GM12878 (cell line): ENCODE data around the gene AKT1S1. TPM values are rescaled to one million over a fixed set of nuclear protein-coding genes. Genes with fewer than 3 reads are reported as not detected.

Experiments used
- ETV6 ChIP-seq, 2 experiments: fragments of 450-650 bp in 1 of 2; IDR thresholded peaks in 1 of 2; conservative IDR thresholded peaks in 1 of 2; 2 replicates each; pipeline ENCODE4 v1.6.1; 2014; ENCODE audit warnings: antibody characterized with exemption in 1 of 2, borderline replicate concordance in 1 of 2, low read depth in 1 of 2, mild to moderate bottlenecking in 1 of 2, moderate library complexity in 1 of 2
- GABPA ChIP-seq: IDR thresholded peaks from 2 replicates; pipeline ENCODE4 v1.6.1; 2014; ENCODE audit warnings: antibody characterized with exemption, low read depth, mild to moderate bottlenecking, inconsistent platforms
- IKZF1 ChIP-seq: fragments of 450-650 bp; conservative IDR thresholded peaks from 2 replicates; pipeline ENCODE4 v1.6.1; 2017; ENCODE audit warnings: antibody characterized with exemption, mild to moderate bottlenecking
- IRF4 ChIP-seq: IDR thresholded peaks from 2 replicates; pipeline ENCODE4 v1.6.1; 2011; ENCODE audit warnings: low read depth, low read length
- KLF5 ChIP-seq: fragments of 450-650 bp; IDR thresholded peaks from 2 replicates; pipeline ENCODE4 v1.6.1; 2014; ENCODE audit warnings: mild to moderate bottlenecking; ENCODE audit not compliant: partially characterized antibody
- NFXL1 ChIP-seq: fragments of 450-650 bp; IDR thresholded peaks from 2 replicates; pipeline ENCODE4 v1.6.1; 2017; ENCODE audit warnings: antibody characterized with exemption, mild to moderate bottlenecking, borderline replicate concordance
- NR2C2 ChIP-seq: IDR thresholded peaks from 2 replicates; pipeline ENCODE4 v1.6.1; 2011; ENCODE audit warnings: borderline replicate concordance, low read depth; ENCODE audit not compliant: control insufficient read depth, insufficient read length
- RCOR1 ChIP-seq: conservative IDR thresholded peaks from 2 replicates; pipeline ENCODE4 v1.6.1; 2012; ENCODE audit warnings: low read depth, low read length, improper control_type of control experiment
- RELA ChIP-seq: fragments of 450-650 bp; IDR thresholded peaks from 2 replicates; pipeline ENCODE4 v1.8.0; 2014; ENCODE audit warnings: borderline replicate concordance; ENCODE audit not compliant: partially characterized antibody
- RFX5 ChIP-seq: IDR thresholded peaks from 2 replicates; pipeline ENCODE4 v1.6.1; 2011; ENCODE audit warnings: low read depth, low read length, improper control_type of control experiment
- SMC3 ChIP-seq: IDR thresholded peaks from 2 replicates; pipeline ENCODE4 v1.6.1; 2011; ENCODE audit warnings: low read length, improper control_type of control experiment, borderline replicate concordance
- SREBF2 ChIP-seq: IDR thresholded peaks from 2 replicates; pipeline ENCODE4 v1.6.1; 2012; ENCODE audit warnings: mild to moderate bottlenecking, low read length
- TCF3 ChIP-seq: IDR thresholded peaks from 2 replicates; pipeline ENCODE4 v1.6.1; 2012; ENCODE audit warnings: low read depth, mild to moderate bottlenecking, low read length, borderline replicate concordance; ENCODE audit not compliant: insufficient read depth
- WRNIP1 ChIP-seq: IDR thresholded peaks from 2 replicates; pipeline ENCODE4 v1.6.1; 2011; ENCODE audit warnings: low read depth, low read length, improper control_type of control experiment, borderline replicate concordance
- ZNF217 ChIP-seq: fragments of 450-650 bp; IDR thresholded peaks from 2 replicates; pipeline ENCODE4 v1.6.1; 2017; ENCODE audit warnings: antibody characterized with exemption, mild to moderate bottlenecking
- ZNF274 ChIP-seq: IDR thresholded peaks from one replicate; pipeline ENCODE4 v1.8.0; 2011; ENCODE audit not compliant: insufficient read length, insufficient read depth
- ZNF384 ChIP-seq: IDR thresholded peaks from 2 replicates; pipeline ENCODE4 v1.6.1; 2012; ENCODE audit warnings: low read depth, mild to moderate bottlenecking, low read length, improper control_type of control experiment, borderline replicate concordance
- polyA plus RNA-seq, 11 experiments: library from polyadenylated mRNA; depleted of rRNA in 4 of 11; unstranded in 6 of 11; stranded (reverse) in 5 of 11; fragments of >200 nt; fragmentation: Nextera tagmentation in 4 of 11; fragmentation: Illumina TruSeq in 1 of 11; extraction: Ambion mirVana in 4 of 11; extraction: Trizol in 1 of 11; gene quantifications; 1 replicate in 1 of 11; 2 replicates in 10 of 11; pipeline versions ENCODE4 v1.2.1 to v1.2.3, GENCODE V29; 2011 to 2016; ENCODE audit warnings: inconsistent platforms in 2 of 11, missing spikeins in 2 of 11, low read depth in 1 of 11
- total RNA-seq, 4 experiments: library from RNA; depleted of rRNA in 3 of 4; stranded (reverse); fragments of >200 nt in 3 of 4; fragmentation: Illumina TruSeq in 1 of 4; extraction: Trizol in 1 of 4; gene quantifications; 2 replicates each; pipeline versions ENCODE4 v1.2.1 to v1.2.3, GENCODE V29; 2013 to 2021
- TF ChIP-seq, protein P1 (sequence below): fragments of 450-650 bp; IDR thresholded peaks from 2 replicates; pipeline ENCODE4 v1.6.1; 2016; ENCODE audit warnings: mild to moderate bottlenecking
- TF ChIP-seq, protein P2 (sequence below): fragments of 450-650 bp; IDR thresholded peaks from 2 replicates; pipeline ENCODE4 v1.6.1; 2016; ENCODE audit warnings: mild to moderate bottlenecking
- TF ChIP-seq, protein P3 (sequence below): IDR thresholded peaks from 2 replicates; pipeline ENCODE4 v1.6.1; 2012; ENCODE audit warnings: low read depth, low read length, improper control_type of control experiment
- TF ChIP-seq, protein P4 (sequence below): IDR thresholded peaks from 2 replicates; pipeline ENCODE4 v1.6.1; 2011; ENCODE audit warnings: borderline replicate concordance, low read depth, mild to moderate bottlenecking, moderate library complexity, mixed read lengths, low read length; ENCODE audit not compliant: insufficient read depth; ENCODE audit errors: extremely low read length
- TF ChIP-seq, protein P5 (sequence below): fragments of 150-350 bp; IDR thresholded peaks from 2 replicates; pipeline ENCODE4 v1.6.1; 2014; ENCODE audit warnings: mild to moderate bottlenecking, low read depth, low read length

The AKT1S1 gene
- total and polyA plus RNA-seq, 10 of the 15 experiments (the other 5 are each of a cell fraction or from before 2014, with no cell fraction given) = 0.43 to 23.0 (median 12.3) TPM

DNA sequence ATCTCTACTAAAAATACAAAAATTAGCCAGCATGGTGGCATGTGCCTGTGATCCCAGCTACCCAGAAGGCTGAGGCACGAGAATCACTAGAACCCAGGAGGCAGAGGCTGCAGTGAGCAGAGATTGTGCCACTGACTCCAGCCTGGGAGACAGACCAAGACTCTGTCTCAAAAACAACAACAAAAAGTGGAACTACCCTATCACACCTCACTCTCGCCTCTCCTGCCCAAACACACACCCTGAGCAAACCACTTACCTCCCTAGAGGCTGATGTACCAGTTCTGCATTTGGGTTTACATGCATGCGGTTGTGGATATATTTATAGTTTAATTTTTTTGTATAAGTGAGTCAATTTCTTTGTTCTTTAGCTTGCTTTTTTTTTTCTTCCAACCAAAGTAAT is 33.9 kb downstream of the AKT1S1 start (continued):
- TF ChIP-seq KLF5 (no peak), ZNF384 (peak; percentile 72; the same call in 1 of the 2 replicates), RELA (no peak), RFX5 (no peak), IRF4 (no peak), NR2C2 (no peak), SREBF2 (no peak), WRNIP1 (no peak), NFXL1 (no peak), IKZF1 (peak; percentile 55), GABPA (no peak), ETV6 (conservative IDR thresholded peaks at IDR 0.05 in 1 of 2, IDR thresholded peaks at IDR 0.05 in 1 of 2; ENCODE audit: borderline replicate concordance in 1 of 2, low read depth in 1 of 2) (no peak), TCF3 (no peak), SMC3 (no peak), RCOR1 (no peak), ZNF274 (no peak), ZNF217 (no peak)
- TF ChIP-seq, protein P1, sequence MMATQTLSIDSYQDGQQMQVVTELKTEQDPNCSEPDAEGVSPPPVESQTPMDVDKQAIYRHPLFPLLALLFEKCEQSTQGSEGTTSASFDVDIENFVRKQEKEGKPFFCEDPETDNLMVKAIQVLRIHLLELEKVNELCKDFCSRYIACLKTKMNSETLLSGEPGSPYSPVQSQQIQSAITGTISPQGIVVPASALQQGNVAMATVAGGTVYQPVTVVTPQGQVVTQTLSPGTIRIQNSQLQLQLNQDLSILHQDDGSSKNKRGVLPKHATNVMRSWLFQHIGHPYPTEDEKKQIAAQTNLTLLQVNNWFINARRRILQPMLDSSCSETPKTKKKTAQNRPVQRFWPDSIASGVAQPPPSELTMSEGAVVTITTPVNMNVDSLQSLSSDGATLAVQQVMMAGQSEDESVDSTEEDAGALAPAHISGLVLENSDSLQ = no peak
- TF ChIP-seq, protein P2, sequence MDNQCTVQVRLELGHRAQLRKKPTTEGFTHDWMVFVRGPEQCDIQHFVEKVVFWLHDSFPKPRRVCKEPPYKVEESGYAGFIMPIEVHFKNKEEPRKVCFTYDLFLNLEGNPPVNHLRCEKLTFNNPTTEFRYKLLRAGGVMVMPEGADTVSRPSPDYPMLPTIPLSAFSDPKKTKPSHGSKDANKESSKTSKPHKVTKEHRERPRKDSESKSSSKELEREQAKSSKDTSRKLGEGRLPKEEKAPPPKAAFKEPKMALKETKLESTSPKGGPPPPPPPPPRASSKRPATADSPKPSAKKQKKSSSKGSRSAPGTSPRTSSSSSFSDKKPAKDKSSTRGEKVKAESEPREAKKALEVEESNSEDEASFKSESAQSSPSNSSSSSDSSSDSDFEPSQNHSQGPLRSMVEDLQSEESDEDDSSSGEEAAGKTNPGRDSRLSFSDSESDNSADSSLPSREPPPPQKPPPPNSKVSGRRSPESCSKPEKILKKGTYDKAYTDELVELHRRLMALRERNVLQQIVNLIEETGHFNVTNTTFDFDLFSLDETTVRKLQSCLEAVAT = no peak; the same call in 1 of the 2 replicates
- TF ChIP-seq, protein P3, sequence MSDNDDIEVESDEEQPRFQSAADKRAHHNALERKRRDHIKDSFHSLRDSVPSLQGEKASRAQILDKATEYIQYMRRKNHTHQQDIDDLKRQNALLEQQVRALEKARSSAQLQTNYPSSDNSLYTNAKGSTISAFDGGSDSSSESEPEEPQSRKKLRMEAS = no peak
- TF ChIP-seq, protein P4, sequence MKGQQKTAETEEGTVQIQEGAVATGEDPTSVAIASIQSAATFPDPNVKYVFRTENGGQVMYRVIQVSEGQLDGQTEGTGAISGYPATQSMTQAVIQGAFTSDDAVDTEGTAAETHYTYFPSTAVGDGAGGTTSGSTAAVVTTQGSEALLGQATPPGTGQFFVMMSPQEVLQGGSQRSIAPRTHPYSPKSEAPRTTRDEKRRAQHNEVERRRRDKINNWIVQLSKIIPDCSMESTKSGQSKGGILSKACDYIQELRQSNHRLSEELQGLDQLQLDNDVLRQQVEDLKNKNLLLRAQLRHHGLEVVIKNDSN = no peak
- TF ChIP-seq, protein P5, sequence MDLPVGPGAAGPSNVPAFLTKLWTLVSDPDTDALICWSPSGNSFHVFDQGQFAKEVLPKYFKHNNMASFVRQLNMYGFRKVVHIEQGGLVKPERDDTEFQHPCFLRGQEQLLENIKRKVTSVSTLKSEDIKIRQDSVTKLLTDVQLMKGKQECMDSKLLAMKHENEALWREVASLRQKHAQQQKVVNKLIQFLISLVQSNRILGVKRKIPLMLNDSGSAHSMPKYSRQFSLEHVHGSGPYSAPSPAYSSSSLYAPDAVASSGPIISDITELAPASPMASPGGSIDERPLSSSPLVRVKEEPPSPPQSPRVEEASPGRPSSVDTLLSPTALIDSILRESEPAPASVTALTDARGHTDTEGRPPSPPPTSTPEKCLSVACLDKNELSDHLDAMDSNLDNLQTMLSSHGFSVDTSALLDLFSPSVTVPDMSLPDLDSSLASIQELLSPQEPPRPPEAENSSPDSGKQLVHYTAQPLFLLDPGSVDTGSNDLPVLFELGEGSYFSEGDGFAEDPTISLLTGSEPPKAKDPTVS = no peak
